HCT116 (cell line): ENCODE data around the gene THSD4.

Experiments
- EZH2 ChIP-seq: fragments of 200-600 bp; sonication (generic); IDR thresholded peaks from 2 replicates; pipeline ENCODE4 v1.6.1; 2017; ENCODE audit warnings: antibody characterized with exemption, mixed run types
- POLR2A ChIP-seq: IDR thresholded peaks from 2 replicates; pipeline ENCODE4 v1.7.0; 2011; ENCODE audit warnings: borderline replicate concordance; ENCODE audit not compliant: insufficient read depth, insufficient read length; ENCODE audit errors: extremely low read depth
- POLR2AphosphoS5 ChIP-seq: IDR thresholded peaks from 2 replicates; pipeline ENCODE4 v1.6.1; 2011; ENCODE audit warnings: mild to moderate bottlenecking, low read depth, low read length, moderate library complexity
- RAD21 ChIP-seq: IDR thresholded peaks from 2 replicates; pipeline ENCODE4 v1.6.1; 2012; ENCODE audit warnings: low read depth, mild to moderate bottlenecking
- SIN3A ChIP-seq: IDR thresholded peaks from 2 replicates; pipeline ENCODE4 v1.6.1; 2012; ENCODE audit warnings: low read depth
- SRF ChIP-seq: IDR thresholded peaks from 2 replicates; pipeline ENCODE4 v1.6.1; 2012; ENCODE audit warnings: low read depth
- ZNF274 ChIP-seq: fragments of 200-500 bp; sonication (Bioruptor generic); IDR thresholded peaks from 2 replicates; pipeline ENCODE4 v1.6.1; 2014; ENCODE audit warnings: mild to moderate bottlenecking, low read depth, low read length, inconsistent platforms
- TF ChIP-seq, protein P1 (sequence below), 3 experiments: fragments of 200-600 bp in 1 of 3; sonication (generic) in 1 of 3; IDR thresholded peaks in 2 of 3; conservative IDR thresholded peaks in 1 of 3; 2 replicates each; pipeline ENCODE4 v1.5.1; 2012 to 2017; ENCODE audit warnings: low read depth in 2 of 3, low read length in 2 of 3, antibody characterized with exemption in 1 of 3, borderline replicate concordance in 1 of 3, control low read depth in 1 of 3, mild to moderate bottlenecking in 1 of 3, mixed read lengths in 1 of 3, mixed run types in 1 of 3, moderate library complexity in 1 of 3; ENCODE audit not compliant: insufficient read depth in 1 of 3
- TF ChIP-seq, protein P2 (sequence below): IDR thresholded peaks from 2 replicates; pipeline ENCODE4 v1.6.1; 2012; ENCODE audit warnings: low read depth
- TF ChIP-seq, protein P3 (sequence below): IDR thresholded peaks from 2 replicates; pipeline ENCODE4 v1.6.1; 2012

DNA sequence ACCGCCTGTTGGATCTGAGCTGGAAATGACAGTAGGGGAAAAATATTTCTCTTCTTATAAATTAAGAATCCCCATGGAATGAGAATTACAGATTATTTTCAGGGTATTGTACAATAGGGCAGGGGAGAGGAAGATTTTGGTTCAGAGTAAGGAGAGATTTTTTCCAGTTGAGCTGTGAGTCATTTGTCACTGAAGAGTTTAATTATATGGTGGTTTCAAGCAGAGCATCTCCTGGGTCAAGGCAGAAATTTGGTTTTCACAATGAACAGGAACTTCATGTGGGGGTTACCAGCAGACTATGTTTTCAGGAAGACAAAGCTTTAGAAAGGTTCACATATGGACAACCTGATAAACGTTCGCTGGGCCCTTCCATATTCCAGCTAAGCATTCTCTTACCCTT, 512.3 kb downstream of the THSD4 start:
- TF ChIP-seq, protein P1, sequence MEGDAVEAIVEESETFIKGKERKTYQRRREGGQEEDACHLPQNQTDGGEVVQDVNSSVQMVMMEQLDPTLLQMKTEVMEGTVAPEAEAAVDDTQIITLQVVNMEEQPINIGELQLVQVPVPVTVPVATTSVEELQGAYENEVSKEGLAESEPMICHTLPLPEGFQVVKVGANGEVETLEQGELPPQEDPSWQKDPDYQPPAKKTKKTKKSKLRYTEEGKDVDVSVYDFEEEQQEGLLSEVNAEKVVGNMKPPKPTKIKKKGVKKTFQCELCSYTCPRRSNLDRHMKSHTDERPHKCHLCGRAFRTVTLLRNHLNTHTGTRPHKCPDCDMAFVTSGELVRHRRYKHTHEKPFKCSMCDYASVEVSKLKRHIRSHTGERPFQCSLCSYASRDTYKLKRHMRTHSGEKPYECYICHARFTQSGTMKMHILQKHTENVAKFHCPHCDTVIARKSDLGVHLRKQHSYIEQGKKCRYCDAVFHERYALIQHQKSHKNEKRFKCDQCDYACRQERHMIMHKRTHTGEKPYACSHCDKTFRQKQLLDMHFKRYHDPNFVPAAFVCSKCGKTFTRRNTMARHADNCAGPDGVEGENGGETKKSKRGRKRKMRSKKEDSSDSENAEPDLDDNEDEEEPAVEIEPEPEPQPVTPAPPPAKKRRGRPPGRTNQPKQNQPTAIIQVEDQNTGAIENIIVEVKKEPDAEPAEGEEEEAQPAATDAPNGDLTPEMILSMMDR (IDR thresholded peaks at IDR 0.05 in 2 of 3, conservative IDR thresholded peaks at IDR 0.05 in 1 of 3; ENCODE audit: borderline replicate concordance in 1 of 3, insufficient read depth in 1 of 3, low read depth in 2 of 3, low read length in 2 of 3): no peak
- TF ChIP-seq EZH2 (no peak), POLR2A (no peak), POLR2AphosphoS5 (no peak), SIN3A (no peak), RAD21 (no peak), ZNF274 (no peak), SRF (no peak)
- TF ChIP-seq, protein P2, sequence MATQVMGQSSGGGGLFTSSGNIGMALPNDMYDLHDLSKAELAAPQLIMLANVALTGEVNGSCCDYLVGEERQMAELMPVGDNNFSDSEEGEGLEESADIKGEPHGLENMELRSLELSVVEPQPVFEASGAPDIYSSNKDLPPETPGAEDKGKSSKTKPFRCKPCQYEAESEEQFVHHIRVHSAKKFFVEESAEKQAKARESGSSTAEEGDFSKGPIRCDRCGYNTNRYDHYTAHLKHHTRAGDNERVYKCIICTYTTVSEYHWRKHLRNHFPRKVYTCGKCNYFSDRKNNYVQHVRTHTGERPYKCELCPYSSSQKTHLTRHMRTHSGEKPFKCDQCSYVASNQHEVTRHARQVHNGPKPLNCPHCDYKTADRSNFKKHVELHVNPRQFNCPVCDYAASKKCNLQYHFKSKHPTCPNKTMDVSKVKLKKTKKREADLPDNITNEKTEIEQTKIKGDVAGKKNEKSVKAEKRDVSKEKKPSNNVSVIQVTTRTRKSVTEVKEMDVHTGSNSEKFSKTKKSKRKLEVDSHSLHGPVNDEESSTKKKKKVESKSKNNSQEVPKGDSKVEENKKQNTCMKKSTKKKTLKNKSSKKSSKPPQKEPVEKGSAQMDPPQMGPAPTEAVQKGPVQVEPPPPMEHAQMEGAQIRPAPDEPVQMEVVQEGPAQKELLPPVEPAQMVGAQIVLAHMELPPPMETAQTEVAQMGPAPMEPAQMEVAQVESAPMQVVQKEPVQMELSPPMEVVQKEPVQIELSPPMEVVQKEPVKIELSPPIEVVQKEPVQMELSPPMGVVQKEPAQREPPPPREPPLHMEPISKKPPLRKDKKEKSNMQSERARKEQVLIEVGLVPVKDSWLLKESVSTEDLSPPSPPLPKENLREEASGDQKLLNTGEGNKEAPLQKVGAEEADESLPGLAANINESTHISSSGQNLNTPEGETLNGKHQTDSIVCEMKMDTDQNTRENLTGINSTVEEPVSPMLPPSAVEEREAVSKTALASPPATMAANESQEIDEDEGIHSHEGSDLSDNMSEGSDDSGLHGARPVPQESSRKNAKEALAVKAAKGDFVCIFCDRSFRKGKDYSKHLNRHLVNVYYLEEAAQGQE: no peak
- TF ChIP-seq, protein P3, sequence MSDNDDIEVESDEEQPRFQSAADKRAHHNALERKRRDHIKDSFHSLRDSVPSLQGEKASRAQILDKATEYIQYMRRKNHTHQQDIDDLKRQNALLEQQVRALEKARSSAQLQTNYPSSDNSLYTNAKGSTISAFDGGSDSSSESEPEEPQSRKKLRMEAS: no peak
